Fibroblast of lung (primary cell): ENCODE data around the gene DRC3.

Source experiments
- CTCF ChIP-seq, 2 donors: IDR thresholded peaks in 1 of 2; conservative IDR thresholded peaks in 1 of 2; 1 replicate in 1 of 2; 2 replicates in 1 of 2; pipeline ENCODE4 v1.5.1; 2011 to 2012; ENCODE audit warnings: low read length in 2 of 2, control low read depth in 1 of 2, inconsistent platforms in 1 of 2, low read depth in 1 of 2, mild to moderate bottlenecking in 1 of 2
- EZH2 ChIP-seq: IDR thresholded peaks from 2 replicates; pipeline ENCODE4 v1.5.1; 2012; ENCODE audit warnings: low read length, control low read depth, mild to moderate bottlenecking; ENCODE audit errors: missing control alignments

GRCh38 chr17:17937958-17938357, 34.7 kb upstream of the DRC3 start:
- TF ChIP-seq CTCF (conservative IDR thresholded peaks at IDR 0.05 in 1 of 2, IDR thresholded peaks at IDR 0.05 in 1 of 2; ENCODE audit: low read depth in 1 of 2, low read length in 2 of 2) (no peak), EZH2 (no peak)
